Esophagus muscularis mucosa (tissue), 4 donors: ENCODE data around the gene STT3B. TPM values are rescaled to one million over a fixed set of nuclear protein-coding genes. Genes with fewer than 3 reads are reported as not detected.
"Not testable (repeated sequence)": the region's sequence is repeated elsewhere in the genome, so short reads cannot be mapped to it uniquely, and the experiment has no call there.

Experiments
- DNase-seq: peaks from one replicate; pipeline ENCODE4 v3.0.0-alpha.2; 2017; ENCODE audit errors: extremely low spot score
- H3K27ac ChIP-seq, 4 donors: fragments of 200-600 bp; sonication (generic); replicated peaks in 1 of 4; 1 replicate in 3 of 4; 2 replicates in 1 of 4; pipeline ENCODE4 v1.5.1; 2016 to 2019; ENCODE audit warnings: mild to moderate bottlenecking in 1 of 4
- H3K27me3 ChIP-seq, 4 donors: fragments of 200-600 bp; sonication (generic); one replicate each; pipeline versions ENCODE4 v1.5.1 to v1.6.0; 2016 to 2019
- H3K36me3 ChIP-seq, 4 donors: fragments of 200-600 bp; sonication (generic); one replicate each; pipeline ENCODE4 v1.5.1; 2016 to 2019
- H3K4me1 ChIP-seq, 4 donors: fragments of 200-600 bp; sonication (generic); one replicate each; pipeline ENCODE4 v1.5.1; 2016 to 2019
- H3K4me3 ChIP-seq, 4 donors: fragments of 200-600 bp; sonication (generic); 1 replicate in 2 of 4; 2 replicates in 2 of 4; pipeline ENCODE4 v1.5.1; 2016 to 2019; ENCODE audit warnings: mild to moderate bottlenecking in 4 of 4, moderate library complexity in 1 of 4
- H3K9me3 ChIP-seq, 4 donors: fragments of 200-600 bp; sonication (generic); 1 replicate in 3 of 4; 2 replicates in 1 of 4; pipeline ENCODE4 v1.5.1; 2016 to 2019
- EP300 ChIP-seq: sonication (generic); formaldehyde crosslinking; IDR thresholded peaks from one replicate; pipeline ENCODE4 v1.6.1; 2017; ENCODE audit warnings: antibody characterized with exemption
- POLR2A ChIP-seq: fragments of 450-650 bp; IDR thresholded peaks from one replicate; pipeline ENCODE4 v1.6.1; 2017; ENCODE audit warnings: antibody characterized with exemption, moderate library complexity, mild to moderate bottlenecking, low read depth
- POLR2AphosphoS5 ChIP-seq, 2 donors: sonication (generic); formaldehyde crosslinking; IDR thresholded peaks; one replicate each; pipeline ENCODE4 v1.6.1; 2017; ENCODE audit warnings: antibody characterized with exemption in 2 of 2
- WGBS: methylation state at CpG from one replicate; pipeline ENCODE4 v1.1.5; 2018; 5-methylcytosine and 5-hydroxymethylcytosine counted together
- intact Hi-C: fragments of 100-400 bp; cut with DNase I; formaldehyde crosslinking; loops from one replicate; pipeline ENCODE4 v1.15.1; 2023
- total RNA-seq, 4 donors: library from RNA; depleted of rRNA; stranded (reverse); fragments of >200 nt; gene quantifications; one replicate each; pipeline versions ENCODE4 v1.1.0 to v1.2.1, GENCODE V29; 2016
- TF ChIP-seq, protein P1 (sequence below), 3 experiments: fragments of 200-600 bp in 2 of 3; fragments of 450-650 bp in 1 of 3; sonication (generic) in 2 of 3; IDR thresholded peaks; one replicate each; pipeline ENCODE4 v1.5.1; 2017 to 2019; ENCODE audit warnings: antibody characterized with exemption in 3 of 3, mild to moderate bottlenecking in 2 of 3, moderate library complexity in 1 of 3

Gene STT3B
- total RNA-seq, 4 donors from 2014 or later, result 58.8 to 74.3 (median 69.3) TPM

DNA sequence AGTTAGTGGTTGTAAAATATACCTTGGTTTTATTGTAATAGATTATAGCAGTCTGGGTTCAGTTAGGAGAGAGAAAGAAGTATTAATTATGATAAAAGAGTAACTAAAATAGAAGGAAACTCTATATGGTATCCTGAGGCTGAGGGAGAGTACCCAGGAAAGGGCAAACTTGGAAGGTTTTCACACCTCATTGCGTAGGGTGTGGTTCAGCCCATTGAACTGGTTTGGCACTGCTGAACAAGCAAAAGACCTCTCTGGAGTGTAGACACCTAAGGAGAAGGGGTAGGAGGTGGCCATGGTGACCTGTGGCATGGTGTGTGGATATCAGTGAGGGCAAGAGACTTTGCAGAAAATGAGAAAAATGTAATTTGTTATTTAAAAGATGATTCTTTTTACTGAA, 63.5 kb downstream of the STT3B start:
- TF ChIP-seq POLR2A (no peak), EP300 (no peak)
- TF ChIP-seq, protein P1, sequence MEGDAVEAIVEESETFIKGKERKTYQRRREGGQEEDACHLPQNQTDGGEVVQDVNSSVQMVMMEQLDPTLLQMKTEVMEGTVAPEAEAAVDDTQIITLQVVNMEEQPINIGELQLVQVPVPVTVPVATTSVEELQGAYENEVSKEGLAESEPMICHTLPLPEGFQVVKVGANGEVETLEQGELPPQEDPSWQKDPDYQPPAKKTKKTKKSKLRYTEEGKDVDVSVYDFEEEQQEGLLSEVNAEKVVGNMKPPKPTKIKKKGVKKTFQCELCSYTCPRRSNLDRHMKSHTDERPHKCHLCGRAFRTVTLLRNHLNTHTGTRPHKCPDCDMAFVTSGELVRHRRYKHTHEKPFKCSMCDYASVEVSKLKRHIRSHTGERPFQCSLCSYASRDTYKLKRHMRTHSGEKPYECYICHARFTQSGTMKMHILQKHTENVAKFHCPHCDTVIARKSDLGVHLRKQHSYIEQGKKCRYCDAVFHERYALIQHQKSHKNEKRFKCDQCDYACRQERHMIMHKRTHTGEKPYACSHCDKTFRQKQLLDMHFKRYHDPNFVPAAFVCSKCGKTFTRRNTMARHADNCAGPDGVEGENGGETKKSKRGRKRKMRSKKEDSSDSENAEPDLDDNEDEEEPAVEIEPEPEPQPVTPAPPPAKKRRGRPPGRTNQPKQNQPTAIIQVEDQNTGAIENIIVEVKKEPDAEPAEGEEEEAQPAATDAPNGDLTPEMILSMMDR (IDR thresholded peaks at IDR 0.05), result no peak
- WGBS, result 87% methylated on average over 1 of the region's 1 CpG

DNA sequence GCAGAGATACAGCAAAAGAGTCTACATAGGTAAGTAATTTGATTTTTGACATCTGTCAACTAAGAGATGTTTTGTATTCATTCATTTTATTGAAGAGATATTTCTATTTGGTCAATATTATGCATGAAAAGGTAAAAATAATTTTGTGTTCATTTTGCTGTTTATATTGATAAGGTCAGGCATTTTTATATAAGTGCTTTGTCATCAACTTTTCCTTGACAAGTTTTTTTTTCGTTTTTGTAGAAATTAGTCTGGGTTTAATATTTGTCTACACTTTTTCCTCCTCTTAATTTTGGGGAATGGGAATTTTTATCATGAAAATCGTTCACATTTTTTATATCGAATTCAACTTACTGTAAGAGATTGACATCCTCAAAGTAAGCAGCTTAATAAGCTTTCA, 67.7 kb downstream of the STT3B start:
- DNase-seq, result no peak
- intact Hi-C loops, result no loop called here
- H3K27me3 ChIP-seq, result no peaks in the 10 kb centered on the region
- no peak for TF ChIP-seq EP300
- TF ChIP-seq POLR2A, result no peak
- no peak for TF ChIP-seq POLR2AphosphoS5 (IDR thresholded peaks at IDR 0.05)
- TF ChIP-seq, protein P1 (IDR thresholded peaks at IDR 0.05), result no peak
- WGBS, result 95% methylated on average over 3 of the region's 3 CpGs
- H3K36me3 ChIP-seq, result peaks cover 0 to 18% (median 8%) of the 10 kb centered on the region in 4 donors
- H3K27ac ChIP-seq, result no peak overlapping the region
- no peaks in the 10 kb centered on the region for H3K4me1 ChIP-seq
- no peaks in the 10 kb centered on the region for H3K9me3 ChIP-seq
- H3K4me3 ChIP-seq, result no peak overlapping the region

More for the DNA sequence above, 63.5 kb downstream of the STT3B start:
- Histone ChIP-seq H3K4me1 (no peaks in the 10 kb centered on the region), H3K27ac (no peak overlapping the region), H3K36me3 (peaks cover 0 to 23% (median 7%) of the 10 kb centered on the region in 4 donors), H3K27me3 (no peaks in the 10 kb centered on the region), H3K4me3 (no peak overlapping the region), H3K9me3 (no peaks in the 10 kb centered on the region)
- DNase-seq, result no peak
- intact Hi-C loops, result no loop called here

DNA sequence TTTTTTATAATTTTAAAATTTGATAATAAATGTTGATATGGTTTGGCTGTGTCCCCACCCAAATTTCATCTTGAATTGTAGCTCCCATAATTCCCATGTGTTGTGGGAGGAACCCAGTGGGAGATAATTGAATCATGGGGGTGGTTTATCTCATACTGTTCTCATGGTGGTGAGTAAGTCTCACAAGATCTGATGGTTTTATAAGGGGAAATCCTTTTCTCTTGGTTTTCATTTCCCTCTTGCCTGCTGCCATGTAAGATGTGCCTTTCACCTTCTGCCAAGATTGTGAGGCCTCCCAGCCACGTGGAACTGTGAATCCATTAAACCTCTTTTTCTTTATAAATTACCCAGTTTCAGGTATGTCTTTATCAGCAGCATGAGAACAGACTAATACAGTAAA, 72.6 kb downstream of the STT3B start:
- peaks cover 0 to 19% (median 13%) of the 10 kb centered on the region in 4 donors for H3K36me3 ChIP-seq
- H3K9me3 ChIP-seq, H3K27me3 ChIP-seq, H3K27ac ChIP-seq, H3K4me1 ChIP-seq, H3K4me3 ChIP-seq, DNase-seq, intact Hi-C loops: not testable (repeated sequence)
- WGBS, result 87% methylated on average over 1 of the region's 1 CpG

DNA sequence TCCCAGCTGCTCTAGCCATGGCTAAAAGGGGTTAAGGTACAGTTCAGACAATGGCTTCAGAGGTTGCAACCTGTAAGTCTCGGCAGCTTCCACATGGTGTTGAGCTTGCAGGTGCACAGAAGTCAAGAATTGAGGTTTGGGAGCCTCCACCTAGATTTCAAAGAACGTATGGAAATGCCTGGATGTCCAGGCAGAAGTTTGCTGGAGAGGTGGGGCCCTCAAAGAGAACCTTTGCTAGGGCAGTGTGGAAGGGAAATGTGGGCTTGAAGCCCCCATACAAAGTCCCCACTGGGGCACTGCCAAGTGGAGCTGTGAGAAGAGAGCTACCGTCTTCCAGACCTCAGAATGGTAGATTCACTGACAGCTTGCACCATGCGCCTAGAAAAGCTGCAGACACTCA, 73.7 kb downstream of the STT3B start:
- Histone ChIP-seq H3K36me3 (peaks cover 0 to 17% (median 11%) of the 10 kb centered on the region in 4 donors), H3K4me3 (no peak overlapping the region), H3K27me3 (no peaks in the 10 kb centered on the region), H3K27ac (no peak overlapping the region), H3K4me1 (peaks cover 0 to 8% (median 0%) of the 10 kb centered on the region in 4 donors), H3K9me3 (peaks cover 0 to 8% (median 0%) of the 10 kb centered on the region in 4 donors)
- TF ChIP-seq, protein P1 (IDR thresholded peaks at IDR 0.05), result no peak
- TF ChIP-seq POLR2AphosphoS5 (IDR thresholded peaks at IDR 0.05), result no peak
- no peak for TF ChIP-seq POLR2A
- TF ChIP-seq EP300, result no peak
- WGBS, result 100% methylated on average over 4 of the region's 4 CpGs
- no peak for DNase-seq
- intact Hi-C loops, result no loop called here

DNA sequence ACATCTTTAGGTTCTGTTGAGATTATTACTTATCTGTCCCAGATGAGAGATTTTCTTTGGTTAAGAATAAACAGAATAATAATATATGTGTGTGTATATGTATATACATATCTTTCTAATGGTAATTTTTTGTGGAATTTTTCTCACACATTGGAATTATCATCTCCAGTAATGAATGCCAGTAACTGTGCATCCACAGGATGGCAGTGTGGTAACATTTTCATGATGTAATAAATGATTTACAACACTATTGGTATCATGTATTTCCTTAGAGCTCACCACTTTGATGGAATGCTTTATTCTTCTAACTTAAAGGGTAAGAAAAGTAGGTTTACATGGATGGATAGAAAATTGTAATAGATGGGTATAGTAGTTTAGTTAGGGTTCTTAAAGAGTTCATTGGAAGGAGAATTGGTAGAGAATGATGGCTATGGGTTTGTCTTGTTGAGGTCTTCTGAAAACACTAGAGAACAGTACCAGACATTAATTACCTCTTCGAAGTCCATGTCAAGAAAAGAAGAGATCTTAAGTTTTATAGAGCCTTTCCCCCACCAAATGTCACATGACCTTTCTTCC, 78.1 kb downstream of the STT3B start:
- TF ChIP-seq POLR2AphosphoS5 (IDR thresholded peaks at IDR 0.05) (no peak), POLR2A (no peak)
- TF ChIP-seq, protein P1 (IDR thresholded peaks at IDR 0.05), result peak; percentile 30 to 51 (median 41)
- Histone ChIP-seq H3K27ac (no peak overlapping the region), H3K27me3 (no peaks in the 10 kb centered on the region), H3K9me3 (peaks cover 0 to 8% (median 0%) of the 10 kb centered on the region in 4 donors), H3K36me3 (peaks cover 0 to 8% (median 6%) of the 10 kb centered on the region in 4 donors), H3K4me3 (no peak overlapping the region), H3K4me1 (peaks cover 0 to 9% (median 4%) of the 10 kb centered on the region in 4 donors)
- intact Hi-C loops, result no loop called here
- 94% methylated on average over 1 of the region's 1 CpG for WGBS
- no peak for DNase-seq
